Stimulated activated CD4-positive, alpha-beta T cell treated with anti-CD3 and anti-CD28 coated beads, Interleukin-2, amount 100 ng/mL, for 4 hours (primary cell): ENCODE results near the gene GEMIN7.

ENCODE experiments used
- DNase-seq: peaks from one replicate; pipeline ENCODE4 v3.0.0-alpha.2; 2020; ENCODE audit warnings: low read depth

Gene GEMIN7

GRCh38 chr19:45061965-45062364, 17.1 kb upstream of the GEMIN7 start:
- DNase-seq: no peak

GRCh38 chr19:45063851-45064801, 14.9 kb upstream of the GEMIN7 start:
- no peak for DNase-seq

- no peak for DNase-seq
Observed at GRCh38 chr19:45066921-45067661, 12.0 kb upstream of the GEMIN7 start.

GRCh38 chr19:45068041-45068440, 11.0 kb upstream of the GEMIN7 start:
- no peak for DNase-seq

- no peak for DNase-seq
Observed at GRCh38 chr19:45069056-45069455, 10.0 kb upstream of the GEMIN7 start.

GRCh38 chr19:45070214-45070613, 8.8 kb upstream of the GEMIN7 start:
- no peak for DNase-seq

GRCh38 chr19:45070861-45071544, 8.1 kb upstream of the GEMIN7 start:
- no peak for DNase-seq

GRCh38 chr19:45071545-45071938, 7.5 kb upstream of the GEMIN7 start:
- DNase-seq: no peak

GRCh38 chr19:45071969-45072790, 6.9 kb upstream of the GEMIN7 start:
- DNase-seq: no peak

GRCh38 chr19:45074744-45075300, 4.2 kb upstream of the GEMIN7 start:
- no peak for DNase-seq

GRCh38 chr19:45075301-45076028, 3.6 kb upstream of the GEMIN7 start:
- DNase-seq: no peak

- peak; percentile 75 for DNase-seq
Observed at GRCh38 chr19:45076029-45076850, 2.8 kb upstream of the GEMIN7 start, which contains the start of gene ZNF296. Gene ZNF296 (minus strand): TSS chr19:45076478. CDS start chr19:45076373, 105 bp downstream.

GRCh38 chr19:45076851-45077730, 2.0 kb upstream of the GEMIN7 start:
- DNase-seq: no peak

GRCh38 chr19:45078390-45079062, 534 bp upstream of the GEMIN7 start:
- DNase-seq: no peak

GRCh38 chr19:45079911-45080370, 881 bp downstream of the GEMIN7 start:
- no peak for DNase-seq

- DNase-seq: no peak
Observed at GRCh38 chr19:45082170-45082569, 3.1 kb downstream of the GEMIN7 start.

GRCh38 chr19:45086480-45086879, 7.4 kb downstream of the GEMIN7 start:
- no peak for DNase-seq

GRCh38 chr19:45087531-45087930, 8.5 kb downstream of the GEMIN7 start:
- no peak for DNase-seq
